Large intestine (tissue), 12 donors: Measurements from ENCODE around the gene C1QTNF5. TPM values are rescaled to one million over a fixed set of nuclear protein-coding genes. Genes with fewer than 3 reads are reported as not detected.
A peak's percentile ranks its signal among the peaks of the same experiment; 100 is the strongest.
"Not testable (repeated sequence)": the region's sequence is repeated elsewhere in the genome, so short reads cannot be mapped to it uniquely, and the experiment has no call there.

Experiments
- DNase-seq, 2 donors: peaks; one replicate each; pipeline versions ENCODE4 v3.0.0 to v3.0.0-alpha.2; 2013
- H3K27ac ChIP-seq: one replicate; pipeline ENCODE4 v1.5.1; 2013; ENCODE audit warnings: low read length
- H3K27me3 ChIP-seq: 2 replicates; pipeline ENCODE4 v1.6.1; 2013; ENCODE audit warnings: low read length; ENCODE audit not compliant: control insufficient read depth, insufficient read depth
- H3K36me3 ChIP-seq: 2 replicates; pipeline ENCODE4 v1.6.1; 2013; ENCODE audit warnings: low read length; ENCODE audit not compliant: control insufficient read depth, insufficient read depth
- H3K4me1 ChIP-seq: one replicate; pipeline ENCODE4 v1.6.1; 2013; ENCODE audit warnings: low read length; ENCODE audit not compliant: control insufficient read depth, insufficient read depth
- H3K4me3 ChIP-seq: one replicate; pipeline ENCODE4 v1.5.1; 2013; ENCODE audit warnings: low read length
- H3K9me3 ChIP-seq: one replicate; pipeline ENCODE4 v1.6.1; 2013; ENCODE audit warnings: mild to moderate bottlenecking, low read depth, low read length, moderate library complexity; ENCODE audit not compliant: control insufficient read depth
- WGBS: methylation state at CpG from one replicate; pipeline ENCODE4 v1.1.5; 2013; ENCODE audit warnings: low lambda C conversion rate; ENCODE audit not compliant: insufficient coverage; 5-methylcytosine and 5-hydroxymethylcytosine counted together
- long read RNA-seq, 11 donors: transcript quantifications; one replicate each; lab custom pipeline, GENCODE V29; 2026
- polyA plus RNA-seq: library from polyadenylated mRNA; unstranded; fragments of 120-200 nt; gene quantifications from one replicate; pipeline ENCODE4 v1.2.1, GENCODE V29; 2013

The C1QTNF5 gene
- polyA plus RNA-seq: 19.5 TPM
- long read RNA-seq, donor 1, partial matches to known transcripts: 0 of 5 reads
- long read RNA-seq, donor 1, other reads (novel, unspliced or antisense): 0 of 5 reads
- long read RNA-seq, donor 2, transcript C1QTNF5-202 (3 exons, 1,356 nt): major isoform, 16 of 28 reads
- long read RNA-seq, donor 2, transcript C1QTNF5-203 (2 exons, 1,046 nt): minor isoform, 12 of 28 reads
- long read RNA-seq, donor 2, partial matches to known transcripts: 0 of 28 reads
- long read RNA-seq, donor 2, other reads (novel, unspliced or antisense): 0 of 28 reads
- long read RNA-seq, donor 3: 0 reads
- long read RNA-seq, donor 4, partial matches to known transcripts: 0 of 1 reads
- long read RNA-seq, donor 4, other reads (novel, unspliced or antisense): 0 of 1 reads
- long read RNA-seq, donor 5, transcript C1QTNF5-203 (2 exons, 1,046 nt): major isoform, 10 of 12 reads
- long read RNA-seq, donor 5, partial matches to known transcripts: 0 of 12 reads
- long read RNA-seq, donor 5, other reads (novel, unspliced or antisense): 0 of 12 reads
- long read RNA-seq, donor 6, transcript C1QTNF5-202 (3 exons, 1,356 nt): minor isoform, 5 of 14 reads
- long read RNA-seq, donor 6, transcript C1QTNF5-203 (2 exons, 1,046 nt): major isoform, 9 of 14 reads
- long read RNA-seq, donor 6, partial matches to known transcripts: 0 of 14 reads
- long read RNA-seq, donor 6, other reads (novel, unspliced or antisense): 0 of 14 reads
- long read RNA-seq, donor 7, transcript C1QTNF5-203 (2 exons, 1,046 nt): major isoform, 8 of 13 reads
- long read RNA-seq, donor 7, partial matches to known transcripts: 0 of 13 reads
- long read RNA-seq, donor 7, other reads (novel, unspliced or antisense): 0 of 13 reads
- long read RNA-seq, donor 8, transcript C1QTNF5-202 (3 exons, 1,356 nt): minor isoform, 5 of 24 reads
- long read RNA-seq, donor 8, transcript C1QTNF5-203 (2 exons, 1,046 nt): major isoform, 18 of 24 reads
- long read RNA-seq, donor 8, partial matches to known transcripts: 0 of 24 reads
- long read RNA-seq, donor 8, other reads (novel, unspliced or antisense): 0 of 24 reads
- long read RNA-seq, donor 9, transcript C1QTNF5-203 (2 exons, 1,046 nt): major isoform, 11 of 19 reads
- long read RNA-seq, donor 9, transcript C1QTNF5-202 (3 exons, 1,356 nt): minor isoform, 8 of 19 reads
- long read RNA-seq, donor 9, partial matches to known transcripts: 0 of 19 reads
- long read RNA-seq, donor 9, other reads (novel, unspliced or antisense): 0 of 19 reads
- long read RNA-seq, donor 10, transcript C1QTNF5-202 (3 exons, 1,356 nt): minor isoform, 12 of 31 reads
- long read RNA-seq, donor 10, transcript C1QTNF5-203 (2 exons, 1,046 nt): major isoform, 18 of 31 reads
- long read RNA-seq, donor 10, partial matches to known transcripts: 0 of 31 reads
- long read RNA-seq, donor 10, other reads (novel, unspliced or antisense): 0 of 31 reads
- long read RNA-seq, donor 11, transcript C1QTNF5-202 (3 exons, 1,356 nt): minor isoform, 7 of 19 reads
- long read RNA-seq, donor 11, transcript C1QTNF5-203 (2 exons, 1,046 nt): major isoform, 12 of 19 reads
- long read RNA-seq, donor 11, partial matches to known transcripts: 0 of 19 reads
- long read RNA-seq, donor 11, other reads (novel, unspliced or antisense): 0 of 19 reads

DNA sequence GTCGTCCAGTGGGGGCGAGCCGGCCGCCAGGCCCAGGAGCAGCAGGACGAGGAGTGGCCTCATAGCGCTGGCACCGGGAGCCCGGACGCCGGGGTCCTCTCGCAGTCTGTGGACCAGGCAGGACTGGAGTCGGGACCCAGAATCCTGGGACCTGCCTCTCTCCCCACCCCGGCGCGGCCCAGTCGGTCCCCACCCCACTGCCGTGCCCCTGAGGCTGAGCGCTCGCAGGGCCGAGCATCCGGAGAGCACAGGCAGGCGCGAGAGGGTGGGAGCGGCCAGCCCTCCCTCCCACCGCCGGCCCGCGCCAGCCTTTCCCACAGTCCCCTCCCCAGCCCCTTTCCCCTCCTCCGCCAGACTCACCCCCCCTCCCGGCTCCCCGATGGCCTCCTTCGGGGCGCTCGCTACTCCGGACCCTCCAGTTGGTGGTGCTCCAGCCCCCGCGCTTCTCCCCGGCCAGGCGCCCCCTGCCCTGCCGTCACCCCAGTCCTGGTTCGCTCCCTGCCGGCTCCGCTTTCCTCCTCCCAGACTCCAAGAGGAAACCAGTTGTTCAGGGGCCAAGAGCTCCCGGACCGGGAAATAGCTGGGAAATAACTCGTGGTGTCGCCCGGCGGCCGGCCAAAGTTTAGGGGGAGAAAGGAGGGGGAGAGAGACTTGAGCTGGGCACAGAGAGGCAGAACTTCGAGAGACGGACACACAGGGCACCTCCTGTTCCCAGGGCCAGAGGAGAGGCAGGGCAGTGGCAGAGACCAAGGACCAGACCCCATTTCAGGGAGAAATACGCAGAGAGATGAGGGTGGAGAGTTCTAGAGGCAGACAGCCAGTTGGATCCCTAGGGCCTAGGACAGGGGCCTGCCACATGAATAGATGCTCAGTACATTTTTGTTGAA is at the start of gene C1QTNF5:
C1QTNF5 (minus strand) TSS at position 549 of the 887 bp plus-strand sequence; CDS start at position 63, 486 bp downstream.
- H3K4me1 ChIP-seq: peaks cover 39% of the 10 kb centered on the region
- no CpG with 5 or more reads among the region's 53 CpGs for whole genome bisulfite sequencing
- H3K36me3 ChIP-seq: peaks cover 13% of the 10 kb centered on the region
- DNase-seq: peak; percentile 74 to 86
- H3K4me3 ChIP-seq: peak within 1 kb of the TSS; percentile 52
- H3K27ac ChIP-seq: peak within 1 kb of the TSS; percentile 51
- peaks cover 24% of the 10 kb centered on the region for H3K27me3 ChIP-seq
- no peaks in the 10 kb centered on the region for H3K9me3 ChIP-seq

DNA sequence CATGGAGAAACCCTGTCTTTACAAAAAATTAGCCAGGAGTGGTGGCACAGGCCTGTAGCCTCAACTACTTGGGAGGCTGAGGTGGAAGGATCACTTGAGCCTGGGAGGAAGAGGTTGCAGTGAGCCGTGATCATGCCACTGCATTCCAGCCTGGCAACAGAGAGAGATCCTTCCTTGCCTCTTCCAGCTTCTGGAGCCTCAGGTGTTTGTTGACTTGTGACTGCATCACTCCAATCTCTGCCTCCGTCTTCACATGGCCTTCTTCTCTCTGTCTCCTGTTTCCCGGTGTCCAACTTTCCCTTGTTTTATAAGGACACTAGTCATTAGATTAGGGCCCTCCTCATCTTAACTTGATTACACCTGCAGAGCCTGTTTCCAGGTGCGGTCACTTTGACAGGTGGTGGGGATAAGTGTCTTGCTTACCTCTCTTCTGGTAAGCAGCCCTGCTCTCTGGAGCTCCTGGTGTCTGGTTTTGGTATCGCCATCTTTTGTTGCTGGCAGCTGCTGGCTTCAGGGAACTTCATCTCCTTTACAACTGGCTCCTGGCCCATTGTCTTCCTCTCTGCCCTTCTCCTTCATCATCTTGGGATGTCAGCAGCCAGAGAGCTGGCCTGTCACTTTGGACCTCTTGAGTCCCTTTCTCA is 49.0 kb upstream of the C1QTNF5 start:
- Histone ChIP-seq H3K4me1 (no peaks in the 10 kb centered on the region), H3K36me3 (no peaks in the 10 kb centered on the region), H3K9me3 (no peaks in the 10 kb centered on the region), H3K4me3 (no peak overlapping the region), H3K27ac (no peak overlapping the region), H3K27me3 (peaks cover 3% of the 10 kb centered on the region)
- peak in 1 of 2 donors; percentile 16 for DNase-seq
- WGBS: 50% methylated on average over 2 of the region's 5 CpGs

DNA sequence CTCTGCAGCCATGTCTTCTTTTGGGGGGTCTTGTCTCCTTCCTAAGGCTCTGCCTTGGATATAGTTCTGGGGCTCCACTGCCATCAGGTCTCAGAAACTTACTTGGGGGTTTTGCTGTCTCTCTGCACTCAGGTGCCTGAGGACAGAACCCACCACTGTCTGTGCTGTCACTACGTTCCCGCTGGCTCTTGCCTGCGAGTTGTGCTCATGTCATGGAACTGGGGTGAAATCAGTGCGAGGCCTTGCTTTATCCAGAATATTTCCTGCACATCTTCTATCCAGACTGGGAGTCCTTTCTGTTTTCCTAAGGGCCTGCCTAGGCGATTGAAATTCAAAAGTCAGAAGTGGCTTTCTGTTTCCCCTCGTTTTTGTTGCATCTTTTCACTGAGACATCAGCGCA is 47.4 kb upstream of the C1QTNF5 start:
- DNase-seq: no peak
- Histone ChIP-seq H3K4me1 (no peaks in the 10 kb centered on the region), H3K9me3 (no peaks in the 10 kb centered on the region), H3K27ac (no peak overlapping the region), H3K27me3 (peaks cover 6% of the 10 kb centered on the region), H3K36me3 (no peaks in the 10 kb centered on the region), H3K4me3 (no peak overlapping the region)
- WGBS: no CpG with 5 or more reads among the region's 7 CpGs

- Histone ChIP-seq H3K27ac (no peak overlapping the region), H3K36me3 (no peaks in the 10 kb centered on the region), H3K4me1 (peaks cover 14% of the 10 kb centered on the region), H3K9me3 (no peaks in the 10 kb centered on the region), H3K27me3 (peaks cover 19% of the 10 kb centered on the region), H3K4me3 (no peak overlapping the region)
- DNase-seq: no peak
- WGBS: 82% methylated on average over 2 of the region's 2 CpGs
Measured at GRCh38 chr11:119384332-119384731, 43.6 kb upstream of the C1QTNF5 start.

GRCh38 chr11:119382513-119382912 is 41.8 kb upstream of the C1QTNF5 start:
- Histone ChIP-seq H3K4me1 (peaks cover 14% of the 10 kb centered on the region), H3K27me3 (peaks cover 19% of the 10 kb centered on the region)
- H3K9me3 ChIP-seq, H3K27ac ChIP-seq, DNase-seq, H3K36me3 ChIP-seq, H3K4me3 ChIP-seq: not testable (repeated sequence)
- WGBS: 80% methylated on average over 1 of the region's 14 CpGs

DNA sequence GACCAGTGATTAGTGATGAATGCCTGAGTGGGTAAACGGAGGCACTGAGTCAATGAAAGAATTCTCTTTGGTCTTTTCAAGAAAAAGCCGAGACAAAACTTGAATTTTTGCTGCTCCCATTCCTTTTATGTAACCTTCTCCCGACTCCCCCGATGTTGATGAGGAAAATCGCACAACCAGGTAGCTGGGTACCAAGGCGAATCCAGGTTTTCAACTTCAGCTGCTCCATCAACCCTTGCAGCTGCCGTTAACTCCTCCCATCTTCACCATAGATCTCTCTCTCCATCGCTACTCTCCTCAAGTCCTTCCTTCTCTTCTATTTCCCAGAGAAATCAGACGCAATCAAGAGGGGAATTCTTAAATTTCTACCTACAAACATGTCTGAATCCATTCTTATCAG is 41.4 kb upstream of the C1QTNF5 start:
- WGBS: 13% methylated on average over 3 of the region's 9 CpGs
- DNase-seq: no peak
- no peak overlapping the region for H3K27ac ChIP-seq
- H3K4me3 ChIP-seq: peak overlapping the region; percentile 51
- H3K36me3 ChIP-seq: no peaks in the 10 kb centered on the region
- peaks cover 19% of the 10 kb centered on the region for H3K27me3 ChIP-seq
- H3K9me3 ChIP-seq: no peaks in the 10 kb centered on the region
- peaks cover 14% of the 10 kb centered on the region for H3K4me1 ChIP-seq

GRCh38 chr11:119381181-119381988 is 40.7 kb upstream of the C1QTNF5 start, which contains the start of gene USP2:
TSS of gene USP2 (minus strand) at chr11:119381690. CDS start at chr11:119373480, 8,210 bp downstream.
- DNase-seq: peak; percentile 98 to 99
- peak within 1 kb of the TSS; percentile 10 for H3K27ac ChIP-seq
- no peaks in the 10 kb centered on the region for H3K36me3 ChIP-seq
- WGBS: no CpG with 5 or more reads among the region's 54 CpGs
- peaks cover 14% of the 10 kb centered on the region for H3K4me1 ChIP-seq
- peak within 1 kb of the TSS; percentile 51 for H3K4me3 ChIP-seq
- H3K27me3 ChIP-seq: peaks cover 19% of the 10 kb centered on the region
- H3K9me3 ChIP-seq: no peaks in the 10 kb centered on the region

DNA sequence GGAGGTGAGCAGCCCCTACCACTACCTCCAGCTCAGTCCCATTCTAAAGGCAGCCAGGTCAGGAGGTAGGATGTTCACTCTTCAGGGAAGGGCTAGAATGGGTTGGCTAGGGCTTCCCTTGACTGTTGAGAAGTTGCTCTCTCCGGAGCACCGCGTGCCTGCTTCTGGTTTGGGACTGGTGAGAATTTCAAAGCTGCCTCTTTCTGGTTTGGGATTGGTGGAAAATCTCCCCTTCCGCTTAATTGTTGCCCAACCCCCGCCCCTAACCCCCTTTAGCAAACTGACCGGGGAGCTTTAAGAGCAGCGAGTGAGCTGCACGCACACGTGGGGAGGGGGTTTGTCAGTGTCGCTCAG is 40.1 kb upstream of the C1QTNF5 start:
- Histone ChIP-seq H3K4me3 (peak overlapping the region; percentile 51), H3K9me3 (no peaks in the 10 kb centered on the region), H3K36me3 (no peaks in the 10 kb centered on the region), H3K27me3 (peaks cover 19% of the 10 kb centered on the region), H3K4me1 (peaks cover 14% of the 10 kb centered on the region), H3K27ac (no peak overlapping the region)
- no CpG with 5 or more reads among the region's 10 CpGs for WGBS
- no peak for DNase-seq
